Measurements from ENCODE around the gene KLHL2.
"Not testable (repeated sequence)": the region's sequence is repeated elsewhere in the genome, so short reads cannot be mapped to it uniquely, and the experiment has no call there.

Gene KLHL2

GRCh38 chr4:165222651-165222994 is 15.3 kb downstream of the KLHL2 start:
- DNase-seq (ENCODE audit: low spot score in 2 of 2): no peak
- no peak overlapping the region for H3K4me3 Mint-ChIP-seq
- peaks cover 33% of the 10 kb centered on the region for H3K4me1 Mint-ChIP-seq
- H3K27ac Mint-ChIP-seq (ENCODE audit: low read depth): no peak overlapping the region
- peaks cover 14% of the 10 kb centered on the region for H3K36me3 Mint-ChIP-seq (ENCODE audit: insufficient read depth)
- no peaks in the 10 kb centered on the region for H3K27me3 Mint-ChIP-seq
- no peak for ATAC-seq (replicated peaks; ENCODE audit: extremely low read depth, poor library complexity, severe bottlenecking)
- no peaks in the 10 kb centered on the region for H3K9me3 Mint-ChIP-seq

GRCh38 chr4:165227401-165227800 is 20.0 kb downstream of the KLHL2 start:
- Mint-ChIP-seq H3K36me3 (ENCODE audit: insufficient read depth) (peaks cover 16% of the 10 kb centered on the region), H3K4me1 (peaks cover 10% of the 10 kb centered on the region)
- not testable (repeated sequence) for H3K4me3 Mint-ChIP-seq; H3K9me3 Mint-ChIP-seq; DNase-seq (ENCODE audit: low spot score in 2 of 2); H3K27ac Mint-ChIP-seq (ENCODE audit: low read depth); H3K27me3 Mint-ChIP-seq; ATAC-seq (replicated peaks; ENCODE audit: extremely low read depth, poor library complexity, severe bottlenecking)

- DNase-seq (ENCODE audit: low spot score in 2 of 2); H3K4me3 Mint-ChIP-seq; H3K4me1 Mint-ChIP-seq; H3K27me3 Mint-ChIP-seq; ATAC-seq (replicated peaks; ENCODE audit: extremely low read depth, poor library complexity, severe bottlenecking); H3K9me3 Mint-ChIP-seq; H3K27ac Mint-ChIP-seq (ENCODE audit: low read depth): not testable (repeated sequence)
- peaks cover 10% of the 10 kb centered on the region for H3K36me3 Mint-ChIP-seq (ENCODE audit: insufficient read depth)
Measured at GRCh38 chr4:165229490-165230200, 22.3 kb downstream of the KLHL2 start.

GRCh38 chr4:165232623-165233433 is 25.5 kb downstream of the KLHL2 start:
- H3K27ac Mint-ChIP-seq (ENCODE audit: low read depth); H3K27me3 Mint-ChIP-seq; DNase-seq (ENCODE audit: low spot score in 2 of 2); H3K4me3 Mint-ChIP-seq; H3K9me3 Mint-ChIP-seq; ATAC-seq (replicated peaks; ENCODE audit: extremely low read depth, poor library complexity, severe bottlenecking); H3K4me1 Mint-ChIP-seq: not testable (repeated sequence)
- peaks cover 10% of the 10 kb centered on the region for H3K36me3 Mint-ChIP-seq (ENCODE audit: insufficient read depth)

- Mint-ChIP-seq H3K27ac (ENCODE audit: low read depth) (no peak overlapping the region), H3K4me3 (no peak overlapping the region), H3K36me3 (ENCODE audit: insufficient read depth) (peaks cover 11% of the 10 kb centered on the region), H3K4me1 (no peaks in the 10 kb centered on the region), H3K9me3 (no peaks in the 10 kb centered on the region), H3K27me3 (no peaks in the 10 kb centered on the region)
- ATAC-seq (replicated peaks; ENCODE audit: extremely low read depth, poor library complexity, severe bottlenecking): no peak
- DNase-seq (ENCODE audit: low spot score in 2 of 2): no peak
Measured at GRCh38 chr4:165234766-165235165, 27.4 kb downstream of the KLHL2 start.

GRCh38 chr4:165236852-165237251 is 29.5 kb downstream of the KLHL2 start:
- not testable (repeated sequence) for H3K4me1 Mint-ChIP-seq; ATAC-seq (replicated peaks; ENCODE audit: extremely low read depth, poor library complexity, severe bottlenecking); DNase-seq (ENCODE audit: low spot score in 2 of 2); H3K4me3 Mint-ChIP-seq; H3K9me3 Mint-ChIP-seq; H3K27me3 Mint-ChIP-seq; H3K27ac Mint-ChIP-seq (ENCODE audit: low read depth)
- H3K36me3 Mint-ChIP-seq (ENCODE audit: insufficient read depth): peaks cover 10% of the 10 kb centered on the region

GRCh38 chr4:165238041-165238640 is 30.8 kb downstream of the KLHL2 start:
- H3K4me3 Mint-ChIP-seq; H3K4me1 Mint-ChIP-seq; H3K9me3 Mint-ChIP-seq; H3K36me3 Mint-ChIP-seq (ENCODE audit: insufficient read depth); H3K27me3 Mint-ChIP-seq; DNase-seq (ENCODE audit: low spot score in 2 of 2); ATAC-seq (replicated peaks; ENCODE audit: extremely low read depth, poor library complexity, severe bottlenecking); H3K27ac Mint-ChIP-seq (ENCODE audit: low read depth): not testable (repeated sequence)

GRCh38 chr4:165240761-165241160 is 33.4 kb downstream of the KLHL2 start:
- not testable (repeated sequence) for ATAC-seq (replicated peaks; ENCODE audit: extremely low read depth, poor library complexity, severe bottlenecking); H3K36me3 Mint-ChIP-seq (ENCODE audit: insufficient read depth); H3K9me3 Mint-ChIP-seq; H3K27me3 Mint-ChIP-seq; DNase-seq (ENCODE audit: low spot score in 2 of 2); H3K4me1 Mint-ChIP-seq; H3K4me3 Mint-ChIP-seq; H3K27ac Mint-ChIP-seq (ENCODE audit: low read depth)

- H3K36me3 Mint-ChIP-seq (ENCODE audit: insufficient read depth); ATAC-seq (replicated peaks; ENCODE audit: extremely low read depth, poor library complexity, severe bottlenecking); H3K27me3 Mint-ChIP-seq; DNase-seq (ENCODE audit: low spot score in 2 of 2); H3K4me3 Mint-ChIP-seq; H3K9me3 Mint-ChIP-seq; H3K4me1 Mint-ChIP-seq; H3K27ac Mint-ChIP-seq (ENCODE audit: low read depth): not testable (repeated sequence)
Measured at GRCh38 chr4:165244148-165244547, 36.8 kb downstream of the KLHL2 start.

GRCh38 chr4:165244587-165245186 is 37.3 kb downstream of the KLHL2 start:
- H3K9me3 Mint-ChIP-seq; H3K4me1 Mint-ChIP-seq; H3K27me3 Mint-ChIP-seq; H3K36me3 Mint-ChIP-seq (ENCODE audit: insufficient read depth); DNase-seq (ENCODE audit: low spot score in 2 of 2); ATAC-seq (replicated peaks; ENCODE audit: extremely low read depth, poor library complexity, severe bottlenecking); H3K27ac Mint-ChIP-seq (ENCODE audit: low read depth); H3K4me3 Mint-ChIP-seq: not testable (repeated sequence)

GRCh38 chr4:165248102-165248501 is 40.7 kb downstream of the KLHL2 start:
- Mint-ChIP-seq H3K27ac (ENCODE audit: low read depth) (no peak overlapping the region), H3K9me3 (no peaks in the 10 kb centered on the region), H3K36me3 (ENCODE audit: insufficient read depth) (no peaks in the 10 kb centered on the region), H3K27me3 (no peaks in the 10 kb centered on the region), H3K4me3 (no peak overlapping the region), H3K4me1 (no peaks in the 10 kb centered on the region)
- DNase-seq (ENCODE audit: low spot score in 2 of 2) (no peak), ATAC-seq (replicated peaks; ENCODE audit: extremely low read depth, poor library complexity, severe bottlenecking) (no peak)

- not testable (repeated sequence) for H3K9me3 Mint-ChIP-seq; H3K4me1 Mint-ChIP-seq; H3K4me3 Mint-ChIP-seq; H3K36me3 Mint-ChIP-seq (ENCODE audit: insufficient read depth); H3K27ac Mint-ChIP-seq (ENCODE audit: low read depth); H3K27me3 Mint-ChIP-seq; DNase-seq (ENCODE audit: low spot score in 2 of 2); ATAC-seq (replicated peaks; ENCODE audit: extremely low read depth, poor library complexity, severe bottlenecking)
Measured at GRCh38 chr4:165248904-165249303, 41.5 kb downstream of the KLHL2 start.

All from central memory CD8-positive, alpha-beta T cell (primary cell).